ENCODE measurements around the gene SMIM9.

The SMIM9 gene

GRCh38 chrX:154775419-154776349, 58.8 kb downstream of the SMIM9 start:
- no peak overlapping the region for H3K9ac ChIP-seq (ENCODE audit: low read length)
- H3K36me3 ChIP-seq (ENCODE audit: control insufficient read depth, insufficient read depth, low read length, severe bottlenecking): peaks cover 57% of the 10 kb centered on the region
- H3K4me3 ChIP-seq (ENCODE audit: low read length): no peak overlapping the region
- peaks cover 2% of the 10 kb centered on the region for H3K9me3 ChIP-seq (ENCODE audit: control insufficient read depth, low read length)
- peaks cover 30% of the 10 kb centered on the region for H3K4me1 ChIP-seq (ENCODE audit: control insufficient read depth, insufficient read depth, low read length)
- DNase-seq (ENCODE audit: low read depth): peak; percentile 36
- H3K27me3 ChIP-seq (replicated peaks; ENCODE audit: control insufficient read depth, insufficient read depth, low read length): no peaks in the 10 kb centered on the region

DNA sequence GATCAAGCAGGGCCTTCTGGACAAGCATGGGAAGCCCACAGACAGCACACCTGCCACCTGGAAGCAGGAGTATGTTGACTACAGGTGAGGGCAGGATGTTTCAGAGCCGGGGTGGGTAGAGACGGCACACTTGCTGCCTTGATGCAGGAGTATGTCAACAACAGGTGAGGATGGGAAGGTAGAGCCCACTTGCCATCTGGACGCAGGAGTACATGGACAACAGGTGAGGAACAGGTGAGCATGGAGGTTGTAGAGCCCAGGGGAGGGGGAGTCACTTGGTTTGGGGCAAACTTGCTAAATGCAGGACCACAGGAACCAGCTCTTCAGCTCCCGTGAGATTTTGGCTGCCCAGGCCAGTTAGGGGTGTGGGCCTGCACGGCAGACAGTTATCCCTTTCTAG, 59.8 kb downstream of the SMIM9 start:
- Histone ChIP-seq H3K9me3 (ENCODE audit: control insufficient read depth, low read length) (peaks cover 2% of the 10 kb centered on the region), H3K9ac (ENCODE audit: low read length) (no peak overlapping the region), H3K4me3 (ENCODE audit: low read length) (no peak overlapping the region), H3K4me1 (ENCODE audit: control insufficient read depth, insufficient read depth, low read length) (peaks cover 30% of the 10 kb centered on the region), H3K27me3 (replicated peaks; ENCODE audit: control insufficient read depth, insufficient read depth, low read length) (no peaks in the 10 kb centered on the region), H3K36me3 (ENCODE audit: control insufficient read depth, insufficient read depth, low read length, severe bottlenecking) (peaks cover 65% of the 10 kb centered on the region)
- DNase-seq (ENCODE audit: low read depth): no peak
